Ectodermal cell (in vitro differentiated cells): Measurements from ENCODE around the gene ADAMTS9.

Experiments used
- H3K27ac ChIP-seq: 2 replicates; pipeline ENCODE4 v1.7.0; 2013; ENCODE audit warnings: mild to moderate bottlenecking, low read depth, low read length; ENCODE audit not compliant: insufficient read depth, poor library complexity, severe bottlenecking
- H3K27me3 ChIP-seq: 2 replicates; pipeline ENCODE4 v1.7.0; 2013; ENCODE audit warnings: mild to moderate bottlenecking, low read length; ENCODE audit not compliant: insufficient read depth, control insufficient read depth, poor library complexity, severe bottlenecking
- H3K36me3 ChIP-seq: one replicate; pipeline ENCODE4 v1.7.0; 2013; ENCODE audit warnings: low read length; ENCODE audit not compliant: control insufficient read depth, insufficient read depth
- H3K4me1 ChIP-seq: one replicate; pipeline ENCODE4 v1.7.0; 2013; ENCODE audit warnings: low read length; ENCODE audit not compliant: control insufficient read depth, insufficient read depth
- H3K4me3 ChIP-seq: 2 replicates; pipeline ENCODE4 v1.7.0; 2013; ENCODE audit warnings: low read depth, low read length, control low read depth; ENCODE audit not compliant: insufficient read depth
- H3K9me3 ChIP-seq: 2 replicates; pipeline ENCODE4 v1.7.0; 2013; ENCODE audit warnings: mild to moderate bottlenecking, low read length, moderate library complexity; ENCODE audit not compliant: control insufficient read depth
- WGBS, 2 experiments: methylation state at CpG; one replicate each; pipeline ENCODE4 v1.1.7; 2013; ENCODE audit warnings: missing lambda C conversion rate in 2 of 2; 5-methylcytosine and 5-hydroxymethylcytosine counted together

ADAMTS9 gene

GRCh38 chr3:64716110-64716710 is 28.4 kb upstream of the ADAMTS9 start:
- no peak overlapping the region for H3K27ac ChIP-seq
- no peaks in the 10 kb centered on the region for H3K36me3 ChIP-seq
- no peaks in the 10 kb centered on the region for H3K9me3 ChIP-seq
- WGBS, 2 experiments = 97 to 98% methylated on average over 7 to 8 of the region's 8 CpGs
- no peaks in the 10 kb centered on the region for H3K27me3 ChIP-seq
- H3K4me3 ChIP-seq = no peak overlapping the region
- H3K4me1 ChIP-seq = no peaks in the 10 kb centered on the region

- Histone ChIP-seq H3K9me3 (no peaks in the 10 kb centered on the region), H3K4me3 (no peak overlapping the region), H3K4me1 (no peaks in the 10 kb centered on the region), H3K27me3 (no peaks in the 10 kb centered on the region), H3K27ac (no peak overlapping the region), H3K36me3 (no peaks in the 10 kb centered on the region)
- WGBS, 2 experiments = 89 to 91% methylated on average over 9 of the region's 9 CpGs
Measured at GRCh38 chr3:64715211-64715982, 27.6 kb upstream of the ADAMTS9 start.

- H3K4me1 ChIP-seq = no peaks in the 10 kb centered on the region
- no peak overlapping the region for H3K4me3 ChIP-seq
- WGBS, 2 experiments = 96 to 97% methylated on average over 2 to 3 of the region's 3 CpGs
- H3K27me3 ChIP-seq = no peaks in the 10 kb centered on the region
- no peak overlapping the region for H3K27ac ChIP-seq
- H3K9me3 ChIP-seq = no peaks in the 10 kb centered on the region
- no peaks in the 10 kb centered on the region for H3K36me3 ChIP-seq
Measured at GRCh38 chr3:64708456-64708855, 20.7 kb upstream of the ADAMTS9 start.

- Histone ChIP-seq H3K27ac (no peak overlapping the region), H3K9me3 (no peaks in the 10 kb centered on the region), H3K36me3 (no peaks in the 10 kb centered on the region), H3K27me3 (no peaks in the 10 kb centered on the region), H3K4me1 (no peaks in the 10 kb centered on the region), H3K4me3 (no peak overlapping the region)
- WGBS, 2 experiments = 100% methylated on average over 1 to 2 of the region's 2 CpGs
Measured at GRCh38 chr3:64705946-64706345, 18.1 kb upstream of the ADAMTS9 start.

- Histone ChIP-seq H3K27ac (no peak overlapping the region), H3K27me3 (no peaks in the 10 kb centered on the region), H3K36me3 (no peaks in the 10 kb centered on the region), H3K4me3 (no peak overlapping the region), H3K9me3 (no peaks in the 10 kb centered on the region), H3K4me1 (peaks cover 3% of the 10 kb centered on the region)
- WGBS, 2 experiments = 97% methylated on average over 2 of the region's 2 CpGs
Measured at GRCh38 chr3:64696896-64697295, 9.1 kb upstream of the ADAMTS9 start.

GRCh38 chr3:64694114-64694513 is 6.3 kb upstream of the ADAMTS9 start:
- Histone ChIP-seq H3K4me3 (no peak overlapping the region), H3K36me3 (no peaks in the 10 kb centered on the region), H3K4me1 (peaks cover 11% of the 10 kb centered on the region), H3K27ac (no peak overlapping the region), H3K27me3 (peaks cover 10% of the 10 kb centered on the region), H3K9me3 (no peaks in the 10 kb centered on the region)
- WGBS, 2 experiments = 79 to 86% methylated on average over 1 to 2 of the region's 2 CpGs

- Histone ChIP-seq H3K9me3 (no peaks in the 10 kb centered on the region), H3K27me3 (peaks cover 17% of the 10 kb centered on the region), H3K4me1 (peaks cover 15% of the 10 kb centered on the region), H3K27ac (no peak overlapping the region), H3K4me3 (no peak overlapping the region), H3K36me3 (no peaks in the 10 kb centered on the region)
- WGBS, 2 experiments = 81 to 88% methylated on average over 3 of the region's 3 CpGs
Measured at GRCh38 chr3:64693031-64693430, 5.2 kb upstream of the ADAMTS9 start.

GRCh38 chr3:64691051-64691450 is 3.3 kb upstream of the ADAMTS9 start:
- Histone ChIP-seq H3K27me3 (peaks cover 23% of the 10 kb centered on the region), H3K9me3 (no peaks in the 10 kb centered on the region), H3K4me3 (no peak overlapping the region), H3K27ac (no peak overlapping the region), H3K36me3 (no peaks in the 10 kb centered on the region), H3K4me1 (peaks cover 15% of the 10 kb centered on the region)
- WGBS, 2 experiments = 75 to 82% methylated on average over 3 of the region's 3 CpGs

GRCh38 chr3:64687086-64687780 is 567 bp downstream of the ADAMTS9 start:
- H3K27me3 ChIP-seq = peaks cover 50% of the 10 kb centered on the region
- H3K4me1 ChIP-seq = peaks cover 15% of the 10 kb centered on the region
- H3K4me3 ChIP-seq = peak overlapping the region; percentile 62
- 0 to 1% methylated on average over 40 to 42 of the region's 42 CpGs for WGBS, 2 experiments
- H3K27ac ChIP-seq = no peak overlapping the region
- no peaks in the 10 kb centered on the region for H3K9me3 ChIP-seq
- no peaks in the 10 kb centered on the region for H3K36me3 ChIP-seq

GRCh38 chr3:64686446-64686908 is 1.3 kb downstream of the ADAMTS9 start:
- peak overlapping the region; percentile 62 for H3K4me3 ChIP-seq
- 1% methylated on average over 31 of the region's 31 CpGs for WGBS, 2 experiments

More at GRCh38 chr3:64686446-64686908, 1.3 kb downstream of the ADAMTS9 start:
- Histone ChIP-seq H3K27me3 (peaks cover 52% of the 10 kb centered on the region), H3K4me1 (peaks cover 10% of the 10 kb centered on the region), H3K9me3 (no peaks in the 10 kb centered on the region), H3K27ac (peak overlapping the region; percentile 83), H3K36me3 (no peaks in the 10 kb centered on the region)
